Erythroblast (primary cell): ENCODE results near the gene TRDMT1.
"Not testable (repeated sequence)": the region's sequence is repeated elsewhere in the genome, so short reads cannot be mapped to it uniquely, and the experiment has no call there.

Experiments used
- DNase-seq, 2 experiments: peaks; one replicate each; lab custom pipeline; 2025; lab: John Stamatoyannopoulos, UW
- GATA1 ChIP-seq: IDR thresholded peaks from 2 replicates; pipeline ENCODE4 v1.6.1; 2011; ENCODE audit warnings: low read depth, mild to moderate bottlenecking, control low read depth, low read length, moderate library complexity
- POLR2A ChIP-seq: IDR thresholded peaks from 2 replicates; pipeline ENCODE4 v1.6.1; 2011; ENCODE audit warnings: mild to moderate bottlenecking, low read length

Gene TRDMT1

DNA sequence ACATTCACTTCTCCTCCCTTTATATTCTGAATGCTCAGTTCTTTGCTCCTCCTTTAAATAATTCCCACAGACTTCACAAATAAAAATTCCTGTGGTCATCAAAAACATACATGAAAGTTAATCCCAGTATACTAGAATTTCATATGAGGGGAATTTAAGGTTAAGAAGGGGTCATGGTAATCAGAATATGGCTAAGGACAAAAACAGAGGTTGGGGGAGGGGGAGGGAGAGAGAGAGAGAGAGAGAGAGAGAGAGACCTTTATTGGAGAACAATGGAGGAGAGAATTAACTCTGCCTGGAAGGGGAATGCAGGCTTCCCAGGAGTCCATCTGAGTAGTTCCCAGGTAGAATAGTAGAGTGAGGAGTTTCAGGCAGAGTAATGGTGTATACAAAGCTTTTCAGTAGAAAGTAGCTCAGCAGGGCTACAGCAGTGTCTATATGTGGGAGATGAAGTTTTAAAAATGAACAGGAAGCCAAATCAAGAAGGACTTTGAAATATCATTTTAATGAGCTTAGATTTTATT is 66.7 kb downstream of the TRDMT1 start:
- no peak for DNase-seq
- TF ChIP-seq GATA1 (no peak), POLR2A (no peak)

DNA sequence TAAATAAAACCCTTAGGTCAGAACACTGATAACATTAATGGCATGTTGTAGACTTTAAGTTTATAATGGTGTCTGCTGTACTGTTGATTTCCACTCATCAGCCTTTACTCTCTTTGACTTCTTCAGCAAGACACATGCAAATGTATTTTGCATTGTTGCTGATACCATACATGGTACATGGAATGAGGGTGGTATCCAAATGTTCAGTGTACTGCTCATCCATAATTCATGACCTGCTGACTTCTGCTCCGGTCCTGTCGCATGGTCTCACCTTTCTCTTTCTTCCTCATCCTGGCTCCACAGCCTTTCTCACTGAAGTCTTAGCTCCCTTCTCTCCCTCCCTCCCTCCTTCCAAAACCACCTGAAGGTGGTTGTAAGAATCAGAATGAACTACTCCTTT is 67.2 kb downstream of the TRDMT1 start:
- TF ChIP-seq GATA1: no peak
- TF ChIP-seq POLR2A: no peak
- DNase-seq: no peak

DNA sequence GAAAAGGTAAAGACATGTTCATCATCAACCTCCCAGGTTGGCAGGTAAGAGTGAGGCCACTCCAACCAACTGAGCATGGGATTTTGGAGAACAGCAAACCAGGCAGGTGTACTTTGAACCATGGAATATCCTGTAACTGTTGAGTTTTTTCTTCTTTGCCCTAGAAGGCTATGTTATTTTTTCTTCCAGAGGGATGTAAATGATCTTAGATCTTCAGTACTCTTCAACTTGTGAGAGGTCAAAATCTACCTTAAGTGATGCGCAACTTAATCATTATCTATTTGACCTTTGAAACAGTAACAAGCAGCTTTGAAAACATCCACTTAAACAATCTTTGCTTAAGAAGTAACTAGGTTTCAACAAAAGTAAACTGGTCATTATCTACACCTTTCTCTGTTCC is 71.7 kb downstream of the TRDMT1 start, which contains the start of gene CUBN:
CUBN (minus strand) TSS at position 71 of the 400 bp plus-strand sequence; CDS start at position 25, 46 bp downstream.
- no peak for DNase-seq
- TF ChIP-seq POLR2A: no peak

DNA sequence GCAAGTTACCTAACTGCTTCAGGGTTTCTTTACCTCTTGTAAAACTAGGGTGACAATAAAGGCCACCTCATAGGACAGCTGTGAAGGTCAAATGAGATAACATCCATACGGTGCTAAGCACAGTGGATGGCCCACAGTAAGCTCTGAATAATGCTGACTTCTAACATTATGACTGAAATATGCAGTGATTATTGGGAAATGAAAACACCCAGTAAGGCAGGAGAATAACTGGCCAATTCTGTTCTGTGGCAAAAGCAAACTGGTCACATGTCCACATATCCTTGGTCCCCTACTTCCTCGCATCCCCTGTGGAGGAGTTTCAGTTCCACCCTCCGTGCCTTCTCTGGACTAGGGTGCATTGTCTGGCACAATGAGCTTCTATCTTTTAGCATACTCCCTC is 73.2 kb downstream of the TRDMT1 start:
- TF ChIP-seq POLR2A: no peak
- TF ChIP-seq GATA1: no peak
- no peak for DNase-seq

DNA sequence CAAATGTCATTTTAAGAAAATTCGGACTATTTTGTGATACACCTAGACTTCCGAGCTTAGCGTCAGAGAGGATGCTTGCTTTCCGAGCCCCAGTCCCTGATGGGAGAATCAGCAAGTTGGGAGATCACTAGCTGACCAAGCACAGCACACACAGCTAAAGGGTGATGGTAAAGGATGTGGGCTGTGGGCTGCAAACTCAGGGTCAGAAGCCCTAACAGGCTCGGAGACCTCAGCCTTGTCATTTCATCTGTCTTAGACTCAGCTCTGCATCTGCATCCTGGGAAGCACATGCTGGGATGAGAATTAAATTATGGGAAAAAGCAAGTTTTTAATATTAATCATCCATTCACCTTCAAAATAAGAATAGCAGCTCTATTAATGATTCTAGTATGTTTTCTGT is 75.1 kb downstream of the TRDMT1 start:
- TF ChIP-seq GATA1 (no peak), POLR2A (no peak)
- DNase-seq: no peak

DNA sequence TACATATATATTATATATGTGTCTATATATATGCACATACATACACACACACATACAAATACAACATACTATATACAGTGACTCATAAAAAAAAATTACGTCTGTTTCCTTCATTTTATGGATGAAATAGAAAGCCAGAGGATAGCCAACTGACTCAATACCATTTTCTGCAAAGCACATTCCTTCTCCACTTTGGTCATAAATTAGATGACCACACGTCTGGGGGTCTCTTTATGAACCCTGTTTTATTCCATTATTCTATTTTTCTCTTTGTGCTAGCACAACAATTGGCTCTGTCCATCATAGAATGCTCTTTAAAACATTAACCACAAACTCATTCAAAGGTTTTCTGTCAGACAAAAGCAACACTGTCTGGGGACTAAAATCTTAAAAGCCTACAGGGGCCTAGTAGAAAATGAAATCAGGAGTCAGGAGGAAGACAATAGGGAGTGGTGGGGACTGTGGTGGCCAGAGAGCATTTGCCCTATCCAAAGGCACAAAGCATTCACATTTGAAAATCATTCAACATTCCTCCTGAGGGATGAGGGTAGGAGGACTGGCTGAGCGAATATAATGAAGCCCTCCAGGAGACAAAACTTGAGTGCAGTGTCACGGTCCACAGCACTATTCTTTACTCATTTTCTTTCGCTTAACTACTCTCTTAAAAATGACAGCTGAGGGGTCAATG is 76.1 kb downstream of the TRDMT1 start:
- DNase-seq: no peak
- TF ChIP-seq POLR2A (no peak), GATA1 (no peak)

DNA sequence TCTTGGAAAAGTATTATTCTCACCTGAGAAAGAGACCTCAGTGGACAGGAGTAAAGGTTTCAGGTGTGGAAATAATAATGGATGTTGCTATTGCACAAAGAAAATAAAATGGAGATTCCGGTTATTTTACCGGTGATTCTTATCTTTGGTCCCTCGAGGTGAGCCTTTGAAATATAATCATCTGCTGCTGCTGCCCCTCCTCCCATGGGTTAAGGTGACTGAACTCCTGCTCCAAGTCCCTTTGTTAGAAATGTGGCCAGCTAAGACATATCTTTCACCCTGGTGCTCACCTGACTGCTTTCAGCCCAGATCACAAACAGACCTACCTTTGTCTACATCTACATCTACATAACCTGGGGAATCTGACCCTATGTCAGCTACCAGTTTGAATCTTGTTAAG is 77.5 kb downstream of the TRDMT1 start:
- TF ChIP-seq POLR2A: no peak
- TF ChIP-seq GATA1: no peak
- DNase-seq: no peak

DNA sequence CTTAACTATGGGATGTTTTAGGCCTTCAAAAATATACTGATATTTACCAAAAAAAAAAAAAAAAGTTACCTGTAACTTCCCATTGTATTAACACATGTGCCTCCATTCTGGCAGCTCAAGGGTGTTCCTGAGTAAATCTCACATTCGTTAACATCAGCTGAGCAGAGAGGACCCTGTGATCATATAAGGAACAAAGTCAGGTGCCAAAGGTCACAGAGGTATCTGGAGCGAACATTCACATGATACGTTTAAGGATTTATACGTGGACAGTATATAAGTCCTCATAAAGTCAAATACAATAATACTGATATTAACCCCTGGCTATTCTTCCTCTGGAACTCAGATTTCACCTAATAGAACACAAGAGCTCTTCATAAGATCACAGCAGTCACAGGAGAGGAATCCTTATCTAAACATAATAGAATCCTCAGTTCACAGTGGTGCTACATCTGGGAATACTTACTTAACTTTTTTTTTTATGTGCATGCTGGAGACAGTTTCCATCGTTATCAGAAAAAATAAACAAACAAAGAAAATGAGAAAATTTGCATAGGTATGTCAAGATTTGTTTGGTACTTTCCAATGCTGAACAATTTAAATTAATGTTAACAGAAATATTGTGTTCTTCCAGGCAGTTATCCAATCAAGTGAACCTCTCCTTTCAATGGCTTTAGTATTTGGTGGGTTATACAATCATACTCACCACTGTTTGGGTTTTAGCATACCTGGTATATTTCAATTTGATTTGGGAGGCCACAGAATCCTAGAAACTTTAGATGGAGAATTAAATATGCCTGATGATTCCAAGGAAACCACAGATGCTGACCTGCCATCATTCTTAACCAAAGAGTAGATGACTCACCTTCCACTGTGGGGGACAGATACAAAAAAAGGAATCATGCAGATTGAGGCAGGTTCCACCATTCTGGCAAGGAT is 78.5 kb downstream of the TRDMT1 start:
- TF ChIP-seq POLR2A: no peak
- TF ChIP-seq GATA1: no peak
- DNase-seq: no peak

DNA sequence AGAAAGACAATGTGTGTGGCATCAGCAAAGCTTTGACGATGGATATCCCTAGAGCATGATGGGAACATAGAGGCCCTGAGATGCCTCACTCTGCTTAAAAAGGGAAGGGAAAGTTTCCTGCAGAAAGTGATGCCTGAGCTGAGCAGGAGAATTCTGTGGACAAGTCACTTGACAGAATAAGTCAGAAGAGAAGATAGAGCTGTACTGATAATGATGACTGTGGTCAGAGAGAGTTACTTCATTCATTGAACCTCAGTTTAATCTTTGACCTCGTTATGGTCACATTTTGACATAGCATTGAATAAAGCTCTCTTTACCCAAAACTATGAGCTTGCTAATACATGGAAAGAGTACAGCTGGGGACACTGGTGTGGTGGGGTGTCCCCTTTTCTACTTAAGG is 79.4 kb downstream of the TRDMT1 start:
- no peak for TF ChIP-seq POLR2A
- no peak for TF ChIP-seq GATA1

DNA sequence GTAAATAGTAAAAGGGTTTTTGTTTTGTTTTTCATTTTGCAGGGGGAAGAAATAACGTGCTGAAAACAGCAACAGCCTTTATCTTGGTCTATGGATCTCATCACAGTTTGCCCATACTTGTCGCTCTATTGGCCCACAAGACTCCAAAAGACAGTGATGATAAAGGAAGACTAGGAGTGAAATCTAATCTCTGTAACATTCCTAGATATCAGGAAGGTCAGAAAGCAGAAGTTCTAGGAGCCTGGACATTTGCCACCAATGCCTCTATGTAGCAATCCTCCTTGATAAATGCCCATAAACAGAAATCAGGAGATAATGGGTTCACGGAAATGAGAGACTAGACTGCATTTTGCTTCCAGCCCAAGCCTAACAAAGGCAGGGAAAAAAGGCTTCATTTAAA is 80.8 kb downstream of the TRDMT1 start:
- DNase-seq: no peak
- no peak for TF ChIP-seq POLR2A
- no peak for TF ChIP-seq GATA1

More for the DNA sequence above, 79.4 kb downstream of the TRDMT1 start:
- DNase-seq: no peak

DNA sequence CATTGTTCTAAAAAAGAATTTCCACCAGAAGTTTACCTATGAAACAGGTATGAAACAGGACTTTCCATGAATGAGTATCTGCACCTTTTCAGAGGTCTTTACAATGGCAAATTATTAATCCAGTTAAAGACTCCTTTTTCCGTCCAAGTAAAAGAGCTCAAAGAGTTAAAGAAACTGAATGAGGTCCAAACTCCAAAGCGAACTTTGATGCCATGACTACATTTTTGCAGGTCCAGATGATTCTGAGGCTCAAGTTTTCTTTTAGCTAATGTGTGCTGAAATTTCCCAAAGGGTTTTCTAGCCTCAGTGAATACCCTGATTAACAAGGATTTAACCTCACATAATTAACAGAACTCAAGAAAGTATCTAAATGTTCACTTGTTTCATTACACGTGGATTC is 81.6 kb downstream of the TRDMT1 start:
- TF ChIP-seq POLR2A (no peak), GATA1 (no peak)
- no peak for DNase-seq

DNA sequence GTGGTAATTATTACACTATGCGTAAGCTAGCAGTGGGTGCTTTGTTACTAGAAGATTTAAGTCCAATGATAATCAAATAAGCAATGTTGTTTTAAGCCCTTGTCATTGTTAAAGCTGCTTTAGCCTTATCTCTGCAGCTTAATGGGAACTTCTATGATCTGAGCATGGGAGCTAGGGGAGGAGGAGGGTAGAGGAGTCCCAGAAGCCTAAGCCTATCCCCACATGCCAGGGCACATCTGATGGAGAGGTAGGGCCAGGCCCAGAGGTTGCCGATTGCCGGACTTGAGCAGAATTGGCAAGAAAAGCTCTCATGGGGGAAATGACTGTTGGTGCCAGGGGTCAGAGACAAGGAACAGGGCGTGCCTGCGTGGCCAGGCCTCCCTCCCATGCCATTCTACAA is 85.3 kb downstream of the TRDMT1 start:
- TF ChIP-seq POLR2A: no peak

DNA sequence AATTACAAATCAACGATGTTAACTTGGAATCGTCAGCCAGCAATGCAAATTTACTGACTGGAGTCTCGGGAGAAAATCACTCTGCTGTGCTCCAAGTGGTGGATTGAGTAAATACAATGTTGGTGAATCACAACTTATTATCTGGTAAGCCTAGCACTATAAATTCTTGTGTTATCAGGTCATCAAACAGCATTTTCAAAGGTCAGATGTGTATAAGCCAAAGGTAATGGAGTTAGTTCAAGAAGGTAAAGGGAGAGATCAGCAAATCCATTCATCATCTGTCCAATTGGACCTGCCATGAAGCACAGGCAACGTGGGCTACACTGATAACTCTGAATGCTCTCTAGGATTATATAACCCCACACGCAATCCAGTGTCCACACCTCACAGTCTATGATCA is 85.8 kb downstream of the TRDMT1 start:
- TF ChIP-seq GATA1 (no peak), POLR2A (no peak)
- no peak for DNase-seq

More for the DNA sequence above, 85.3 kb downstream of the TRDMT1 start:
- no peak for DNase-seq

DNA sequence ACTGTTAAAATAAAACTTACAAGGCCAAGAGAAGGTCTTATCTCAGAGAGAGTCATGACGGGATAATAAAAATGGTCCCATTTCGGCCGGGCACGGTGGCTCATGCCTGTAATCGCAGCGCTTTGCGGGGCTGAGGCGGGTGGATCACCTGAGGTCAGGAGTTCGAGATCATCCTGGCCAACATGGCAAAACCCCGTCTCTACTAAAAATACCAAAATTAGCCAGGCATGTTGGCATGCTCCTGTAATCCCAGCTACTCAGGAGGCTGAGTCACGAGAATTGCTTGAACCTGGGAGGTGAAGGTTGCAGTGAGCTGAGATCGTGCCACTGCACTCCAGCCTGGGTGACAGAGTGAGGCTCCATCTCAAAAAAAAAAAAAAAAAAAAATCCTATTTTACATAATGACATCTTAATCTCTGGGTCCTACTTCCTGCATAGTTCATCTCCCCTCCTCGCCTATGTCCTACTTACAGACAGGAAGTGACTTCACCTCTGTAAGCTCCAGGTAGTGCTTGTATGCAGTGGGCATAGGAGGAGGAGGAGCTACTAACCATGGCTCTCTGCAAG is 86.5 kb downstream of the TRDMT1 start:
- not testable (repeated sequence) for DNase-seq

DNA sequence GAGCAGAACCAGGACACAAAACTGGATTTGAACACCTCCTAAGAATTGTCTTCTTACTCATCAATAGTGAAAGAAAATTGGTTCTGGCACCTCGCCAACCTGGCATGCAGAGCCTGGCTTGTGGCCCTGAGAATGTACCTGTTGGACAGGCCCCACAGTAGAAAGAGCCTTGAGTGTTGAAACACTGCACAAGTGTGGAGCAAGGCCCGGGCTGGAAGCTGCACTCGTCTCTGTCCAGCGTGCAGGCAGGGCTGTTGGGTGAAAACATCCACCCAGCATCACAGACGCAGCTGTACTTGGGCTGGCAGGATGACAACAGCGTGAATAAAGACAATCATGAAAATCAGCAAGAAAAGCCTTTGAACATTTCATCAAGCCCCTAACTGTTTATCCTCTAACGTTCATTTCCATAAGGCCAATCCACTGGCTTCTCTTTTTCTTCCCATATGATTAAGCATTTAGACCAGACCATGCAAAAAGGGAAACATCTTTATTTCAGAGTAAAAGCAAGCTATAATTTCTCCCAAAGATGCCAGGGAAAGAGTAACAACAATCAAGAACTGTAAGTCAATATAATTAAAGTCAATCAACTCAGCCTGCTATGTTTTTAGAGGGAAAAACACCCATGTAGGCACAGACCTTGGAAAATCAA is 87.5 kb downstream of the TRDMT1 start:
- no peak for TF ChIP-seq GATA1
- TF ChIP-seq POLR2A: no peak
- no peak for DNase-seq
